ENCODE measurements around the gene RWDD3. TPM values are rescaled to one million over a fixed set of nuclear protein-coding genes. Genes with fewer than 3 reads are reported as not detected.

RWDD3 gene
- total and polyA plus RNA-seq, 3 experiments from 2014 or later = 11.2 to 38.3 (median 13.0) TPM

- ChIA-PET CTCF (interaction anchor here (0.8 to 3.4 kb wide), 25 partner anchors 8 to 814 kb away, joined by 3 to 39 read pairs (median 5); partner anchors contain the start of genes ALG14 and TLCD4), POLR2A (interaction anchor here (0.7 to 1.7 kb wide), 8 partner anchors 11 to 813 kb away, joined by 3 to 16 read pairs (median 4); partner anchors contain the start of gene ALG14)
- H3K9me3 Mint-ChIP-seq = no peaks in the 10 kb centered on the region
- H3K4me3 Mint-ChIP-seq = peak overlapping the region; percentile 87 to 96 (median 89)
- peak in 1 of 5 donors; percentile 50 for DNase-seq
- peaks cover 0 to 29% of the 10 kb centered on the region in 2 donors for H3K27me3 Mint-ChIP-seq
- Histone ChIP-seq H3K9me3 (ENCODE audit: low read length) (no peaks in the 10 kb centered on the region), H3K4me3 (ENCODE audit: low read length) (peak overlapping the region; percentile 82), H3K36me3 (ENCODE audit: insufficient read depth, low read length) (peaks cover 4% of the 10 kb centered on the region), H3K27ac (ENCODE audit: low read depth, low read length) (peak overlapping the region; percentile 68), H3K27me3 (ENCODE audit: insufficient read depth, low read length, poor library complexity, severe bottlenecking) (no peaks in the 10 kb centered on the region), H3K4me1 (ENCODE audit: insufficient read depth, low read length) (peaks cover 23% of the 10 kb centered on the region)
- peaks cover 0 to 13% (median 8%) of the 10 kb centered on the region in 3 donors for H3K36me3 Mint-ChIP-seq
- H3K27ac Mint-ChIP-seq = peak overlapping the region; percentile 62 to 98 (median 88)
- peaks cover 34 to 46% (median 45%) of the 10 kb centered on the region in 3 donors for H3K4me1 Mint-ChIP-seq
Measured at GRCh38 chr1:95233319-95233736, 682 bp upstream of the RWDD3 start.

DNA sequence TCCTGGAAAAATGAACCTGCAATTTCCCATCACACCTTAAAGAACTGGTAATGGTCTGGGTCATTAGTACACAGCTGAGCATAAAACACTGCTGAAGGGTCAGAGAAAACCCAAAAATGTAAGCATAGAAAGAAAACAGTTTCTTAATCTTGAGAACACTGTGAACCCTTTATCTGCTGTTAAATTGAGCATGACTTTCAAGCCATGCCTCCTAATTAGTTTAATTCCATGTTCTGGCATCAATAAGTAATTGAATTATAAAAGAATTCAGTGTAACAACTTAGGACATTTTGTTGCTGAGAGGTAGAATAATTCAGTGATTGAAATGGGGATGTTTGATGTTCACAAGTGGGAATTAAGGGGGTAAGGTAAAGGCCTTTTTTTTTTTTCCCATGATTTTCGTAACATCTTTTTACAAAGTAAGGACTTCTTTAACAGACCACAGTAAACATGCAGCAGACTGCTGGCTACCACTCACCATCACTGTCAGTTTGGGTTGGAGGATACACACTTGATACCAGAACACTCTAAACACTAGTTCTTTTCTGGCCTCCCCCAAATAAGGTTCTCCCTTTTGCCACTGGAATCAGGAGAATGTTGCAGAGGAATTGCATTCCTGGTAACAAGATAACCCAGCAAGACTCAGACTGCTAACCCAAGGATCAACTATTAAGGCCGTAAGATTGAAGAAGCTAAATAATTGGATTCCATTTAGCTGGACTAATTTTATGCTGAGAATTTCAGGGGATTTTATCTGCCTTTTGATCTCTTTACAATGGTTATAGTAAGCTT, 3.0 kb downstream of the RWDD3 start:
- Histone ChIP-seq H3K9me3 (ENCODE audit: low read length) (no peaks in the 10 kb centered on the region), H3K36me3 (ENCODE audit: insufficient read depth, low read length) (peaks cover 15% of the 10 kb centered on the region), H3K4me1 (ENCODE audit: insufficient read depth, low read length) (peaks cover 23% of the 10 kb centered on the region), H3K27ac (ENCODE audit: low read depth, low read length) (no peak overlapping the region), H3K27me3 (ENCODE audit: insufficient read depth, low read length, poor library complexity, severe bottlenecking) (no peaks in the 10 kb centered on the region), H3K4me3 (ENCODE audit: low read length) (no peak overlapping the region)
- CTCF ChIA-PET = no interaction called here
- POLR2A ChIA-PET = no interaction called here
- DNase-seq = no peak
- Mint-ChIP-seq H3K27me3 (no peaks in the 10 kb centered on the region), H3K9me3 (peaks cover 0 to 11% (median 2%) of the 10 kb centered on the region in 5 donors), H3K4me3 (peak overlapping the region; percentile 5 to 71 (median 35)), H3K36me3 (peaks cover 16 to 47% (median 23%) of the 10 kb centered on the region in 3 donors), H3K27ac (peak overlapping the region in 6 of 8 donors; percentile 1 to 79 (median 56)), H3K4me1 (peaks cover 47 to 73% (median 67%) of the 10 kb centered on the region in 3 donors)

DNA sequence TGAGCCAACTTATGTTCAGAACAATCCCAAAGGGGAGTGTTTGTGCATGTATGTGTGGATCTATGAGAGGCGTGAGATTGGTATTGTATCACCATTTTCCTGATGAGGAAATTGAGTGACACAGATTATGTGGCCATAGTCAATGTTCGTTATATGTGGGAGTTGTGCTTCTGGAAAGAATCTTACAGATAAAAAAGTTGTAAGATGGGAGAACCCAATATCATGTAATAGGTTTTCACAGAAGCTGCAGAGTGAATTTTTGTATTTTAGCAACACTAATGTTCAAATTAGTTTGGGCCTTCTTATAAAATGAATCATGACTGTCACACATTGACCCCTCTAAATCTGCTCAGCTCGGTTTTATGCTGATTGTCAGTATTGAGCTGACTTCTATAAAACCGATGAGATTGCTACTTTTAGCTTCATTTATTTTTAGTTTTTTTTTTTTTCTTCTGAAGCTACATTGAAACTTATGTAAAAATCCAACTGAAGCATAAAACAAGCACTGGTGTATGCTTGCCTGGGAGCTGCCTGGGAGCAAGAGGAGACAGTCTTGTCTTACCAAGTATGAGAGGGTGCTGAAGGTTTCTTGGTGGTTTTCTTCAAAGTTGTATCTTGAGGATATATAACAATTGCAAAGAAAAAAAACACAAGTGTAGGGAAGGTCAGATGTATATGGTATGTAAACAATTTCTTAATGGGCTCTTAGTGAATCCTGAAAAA, 4.1 kb downstream of the RWDD3 start:
- H3K4me1 ChIP-seq (ENCODE audit: insufficient read depth, low read length) = peaks cover 20% of the 10 kb centered on the region
- POLR2A ChIA-PET = no interaction called here
- H3K36me3 ChIP-seq (ENCODE audit: insufficient read depth, low read length) = peaks cover 15% of the 10 kb centered on the region
- peaks cover 0 to 12% (median 2%) of the 10 kb centered on the region in 5 donors for H3K9me3 Mint-ChIP-seq
- peaks cover 49 to 72% (median 68%) of the 10 kb centered on the region in 3 donors for H3K4me1 Mint-ChIP-seq
- H3K27ac Mint-ChIP-seq = peak overlapping the region in 5 of 8 donors; percentile 2 to 51 (median 32)
- no peak for DNase-seq
- peaks cover 23 to 54% (median 26%) of the 10 kb centered on the region in 3 donors for H3K36me3 Mint-ChIP-seq
- H3K9me3 ChIP-seq (ENCODE audit: low read length) = no peaks in the 10 kb centered on the region
- peak overlapping the region in 1 of 7 donors; percentile 39 for H3K4me3 Mint-ChIP-seq
- no peaks in the 10 kb centered on the region for H3K27me3 ChIP-seq (ENCODE audit: insufficient read depth, low read length, poor library complexity, severe bottlenecking)
- no peak overlapping the region for H3K4me3 ChIP-seq (ENCODE audit: low read length)
- CTCF ChIA-PET = interaction anchor here (1.0 to 1.6 kb wide), 2 partner anchors 153 to 194 kb away, joined by 3 to 4 read pairs; no protein-coding TSS in a partner anchor
- no peaks in the 10 kb centered on the region for H3K27me3 Mint-ChIP-seq
- no peak overlapping the region for H3K27ac ChIP-seq (ENCODE audit: low read depth, low read length)

- no peaks in the 10 kb centered on the region for H3K9me3 ChIP-seq (ENCODE audit: low read length)
- Mint-ChIP-seq H3K27me3 (no peaks in the 10 kb centered on the region), H3K36me3 (peaks cover 25 to 68% (median 25%) of the 10 kb centered on the region in 3 donors), H3K27ac (peak overlapping the region in 1 of 8 donors; percentile 60), H3K4me1 (peaks cover 23 to 41% (median 35%) of the 10 kb centered on the region in 3 donors), H3K4me3 (no peak overlapping the region), H3K9me3 (peaks cover 0 to 12% (median 2%) of the 10 kb centered on the region in 5 donors)
- no peak overlapping the region for H3K4me3 ChIP-seq (ENCODE audit: low read length)
- H3K4me1 ChIP-seq (ENCODE audit: insufficient read depth, low read length) = no peaks in the 10 kb centered on the region
- peaks cover 9% of the 10 kb centered on the region for H3K36me3 ChIP-seq (ENCODE audit: insufficient read depth, low read length)
- no peak overlapping the region for H3K27ac ChIP-seq (ENCODE audit: low read depth, low read length)
- CTCF ChIA-PET = interaction anchor here (1.5 kb wide), 1 partner anchor 11 kb away, joined by 6 read pairs; the partner anchor contains the start of gene RWDD3
- POLR2A ChIA-PET = no interaction called here
- H3K27me3 ChIP-seq (ENCODE audit: insufficient read depth, low read length, poor library complexity, severe bottlenecking) = no peaks in the 10 kb centered on the region
- no peak for DNase-seq
Measured at GRCh38 chr1:95245029-95245428, 11.0 kb downstream of the RWDD3 start.

GRCh38 chr1:95246511-95246910, 12.5 kb downstream of the RWDD3 start:
- no peak overlapping the region for H3K4me3 ChIP-seq (ENCODE audit: low read length)
- H3K27me3 ChIP-seq (ENCODE audit: insufficient read depth, low read length, poor library complexity, severe bottlenecking) = no peaks in the 10 kb centered on the region
- no peaks in the 10 kb centered on the region for H3K4me1 ChIP-seq (ENCODE audit: insufficient read depth, low read length)
- POLR2A ChIA-PET = no interaction called here
- H3K9me3 Mint-ChIP-seq = peaks cover 0 to 5% (median 0%) of the 10 kb centered on the region in 5 donors
- H3K36me3 ChIP-seq (ENCODE audit: insufficient read depth, low read length) = peaks cover 3% of the 10 kb centered on the region
- H3K9me3 ChIP-seq (ENCODE audit: low read length) = no peaks in the 10 kb centered on the region
- H3K4me3 Mint-ChIP-seq = no peak overlapping the region
- H3K36me3 Mint-ChIP-seq = peaks cover 13 to 56% (median 16%) of the 10 kb centered on the region in 3 donors
- no peak for DNase-seq
- no peak overlapping the region for H3K27ac ChIP-seq (ENCODE audit: low read depth, low read length)
- H3K27me3 Mint-ChIP-seq = no peaks in the 10 kb centered on the region
- H3K4me1 Mint-ChIP-seq = peaks cover 18 to 32% (median 30%) of the 10 kb centered on the region in 3 donors
- CTCF ChIA-PET = interaction anchor here (1.5 kb wide), 1 partner anchor 13 kb away, joined by 6 read pairs; the partner anchor contains the start of gene RWDD3
- H3K27ac Mint-ChIP-seq = peak overlapping the region in 2 of 8 donors; percentile 18 to 48

- no peak for DNase-seq
- no peaks in the 10 kb centered on the region for H3K27me3 Mint-ChIP-seq
- peaks cover 14 to 57% (median 17%) of the 10 kb centered on the region in 3 donors for H3K36me3 Mint-ChIP-seq
- Histone ChIP-seq H3K27me3 (ENCODE audit: insufficient read depth, low read length, poor library complexity, severe bottlenecking) (no peaks in the 10 kb centered on the region), H3K27ac (ENCODE audit: low read depth, low read length) (no peak overlapping the region), H3K4me1 (ENCODE audit: insufficient read depth, low read length) (no peaks in the 10 kb centered on the region), H3K9me3 (ENCODE audit: low read length) (no peaks in the 10 kb centered on the region), H3K36me3 (ENCODE audit: insufficient read depth, low read length) (peaks cover 3% of the 10 kb centered on the region), H3K4me3 (ENCODE audit: low read length) (no peak overlapping the region)
- H3K4me3 Mint-ChIP-seq = no peak overlapping the region
- POLR2A ChIA-PET = no interaction called here
- H3K27ac Mint-ChIP-seq = peak overlapping the region in 3 of 8 donors; percentile 38 to 45 (median 39)
- peaks cover 13 to 26% (median 26%) of the 10 kb centered on the region in 3 donors for H3K4me1 Mint-ChIP-seq
- H3K9me3 Mint-ChIP-seq = no peaks in the 10 kb centered on the region
- CTCF ChIA-PET = no interaction called here
Measured at GRCh38 chr1:95247607-95248006, 13.6 kb downstream of the RWDD3 start.

GRCh38 chr1:95249916-95250315, 15.9 kb downstream of the RWDD3 start:
- no peaks in the 10 kb centered on the region for H3K9me3 ChIP-seq (ENCODE audit: low read length)
- no peaks in the 10 kb centered on the region for H3K27me3 ChIP-seq (ENCODE audit: insufficient read depth, low read length, poor library complexity, severe bottlenecking)
- no peak overlapping the region for H3K4me3 ChIP-seq (ENCODE audit: low read length)
- Mint-ChIP-seq H3K9me3 (peaks cover 0 to 1% (median 0%) of the 10 kb centered on the region in 5 donors), H3K27me3 (no peaks in the 10 kb centered on the region), H3K4me1 (peaks cover 2 to 7% (median 5%) of the 10 kb centered on the region in 3 donors), H3K36me3 (peaks cover 14 to 51% (median 19%) of the 10 kb centered on the region in 3 donors), H3K27ac (peak overlapping the region in 1 of 8 donors; percentile 30), H3K4me3 (no peak overlapping the region)
- no peaks in the 10 kb centered on the region for H3K4me1 ChIP-seq (ENCODE audit: insufficient read depth, low read length)
- no peak for DNase-seq
- CTCF ChIA-PET = interaction anchor here (2.4 kb wide), 1 partner anchor 16 kb away, joined by 13 read pairs; the partner anchor contains the start of gene RWDD3
- no peak overlapping the region for H3K27ac ChIP-seq (ENCODE audit: low read depth, low read length)
- POLR2A ChIA-PET = no interaction called here
- H3K36me3 ChIP-seq (ENCODE audit: insufficient read depth, low read length) = peaks cover 3% of the 10 kb centered on the region

Measured in CD8-positive, alpha-beta memory T cell (primary cell).